CD14-positive monocyte (primary cell): Measurements from ENCODE around the gene LOXHD1. TPM values are rescaled to one million over a fixed set of nuclear protein-coding genes. Genes with fewer than 3 reads are reported as not detected.
A peak's percentile ranks its signal among the peaks of the same experiment; 100 is the strongest.

Source experiments
- DNase-seq, 3 donors: peaks; one replicate each; pipeline ENCODE4 v3.0.0-alpha.2; 2011 to 2022
- H2AFZ ChIP-seq: 2 replicates; pipeline ENCODE4 v1.6.0; 2012; ENCODE audit warnings: mild to moderate bottlenecking, low read depth, low read length, inconsistent platforms; ENCODE audit not compliant: insufficient read depth, poor library complexity, severe bottlenecking
- H3K27ac ChIP-seq, 2 donors: 1 replicate in 1 of 2; 2 replicates in 1 of 2; pipeline ENCODE4 v1.5.1; 2012 to 2013; ENCODE audit warnings: low read length in 2 of 2, control low read depth in 1 of 2, inconsistent platforms in 1 of 2, low read depth in 1 of 2, mild to moderate bottlenecking in 1 of 2
- H3K27me3 ChIP-seq, 2 donors: one replicate each; pipeline versions ENCODE4 v1.6.0 to v1.6.1; 2011 to 2013; ENCODE audit warnings: low read length in 2 of 2; ENCODE audit not compliant: control insufficient read depth in 2 of 2, insufficient read depth in 2 of 2
- H3K36me3 ChIP-seq, 2 donors: replicated peaks in 1 of 2; 1 replicate in 1 of 2; 2 replicates in 1 of 2; pipeline versions ENCODE4 v1.5.1 to v1.6.1; 2012 to 2013; ENCODE audit warnings: low read length in 2 of 2, control low read depth in 1 of 2, inconsistent platforms in 1 of 2, mild to moderate bottlenecking in 1 of 2; ENCODE audit not compliant: insufficient read depth in 2 of 2, control insufficient read depth in 1 of 2
- H3K4me1 ChIP-seq, 2 donors: 1 replicate in 1 of 2; 2 replicates in 1 of 2; pipeline versions ENCODE4 v1.5.1 to v1.6.1; 2012 to 2013; ENCODE audit warnings: low read length in 2 of 2, control low read depth in 1 of 2, inconsistent platforms in 1 of 2, mild to moderate bottlenecking in 1 of 2, moderate library complexity in 1 of 2; ENCODE audit not compliant: insufficient read depth in 2 of 2, control insufficient read depth in 1 of 2
- H3K4me2 ChIP-seq: replicated peaks from 2 replicates; pipeline ENCODE3; 2012; ENCODE audit warnings: low read length, moderate library complexity, mild to moderate bottlenecking; ENCODE audit not compliant: poor library complexity, severe bottlenecking; ENCODE audit errors: extremely low read depth
- H3K4me3 ChIP-seq, 3 experiments: fragments of 200-600 bp in 1 of 3; sonication (generic) in 1 of 3; replicated peaks in 1 of 3; 1 replicate in 2 of 3; 2 replicates in 1 of 3; pipeline ENCODE4 v1.5.1; 2011 to 2013; ENCODE audit warnings: low read length in 3 of 3, mild to moderate bottlenecking in 3 of 3, control low read depth in 2 of 3, low read depth in 2 of 3, inconsistent platforms in 1 of 3, moderate library complexity in 1 of 3
- H3K79me2 ChIP-seq: 2 replicates; pipeline ENCODE4 v1.6.0; 2012; ENCODE audit warnings: mild to moderate bottlenecking, control low read depth, inconsistent platforms, low read length, moderate library complexity; ENCODE audit not compliant: insufficient read depth
- H3K9ac ChIP-seq: 2 replicates; pipeline ENCODE4 v1.6.0; 2017; ENCODE audit warnings: low read length, mild to moderate bottlenecking; ENCODE audit not compliant: insufficient read depth, poor library complexity, severe bottlenecking
- H3K9me3 ChIP-seq, 2 donors: replicated peaks in 1 of 2; 1 replicate in 1 of 2; 2 replicates in 1 of 2; pipeline versions ENCODE4 v1.5.1 to v1.6.1; 2012 to 2013; ENCODE audit warnings: low read length in 2 of 2, control low read depth in 1 of 2; ENCODE audit not compliant: control insufficient read depth in 1 of 2, insufficient read depth in 1 of 2
- H4K20me1 ChIP-seq: 2 replicates; pipeline ENCODE4 v1.6.0; 2012; ENCODE audit warnings: mild to moderate bottlenecking, low read length, control low read depth, moderate library complexity; ENCODE audit not compliant: insufficient read depth
- H3K27ac Mint-ChIP-seq, 7 donors: one replicate each; pipeline ENCODE4 v1.8.0; 2020; ENCODE audit warnings: mild to moderate bottlenecking in 7 of 7, mixed read lengths in 7 of 7, moderate library complexity in 6 of 7, inconsistent platforms in 2 of 7
- H3K27me3 Mint-ChIP-seq, 3 donors: one replicate each; pipeline ENCODE4 v1.8.0; 2021 to 2022; ENCODE audit warnings: low read depth in 3 of 3, mild to moderate bottlenecking in 3 of 3, mixed read lengths in 3 of 3, moderate library complexity in 3 of 3, inconsistent platforms in 1 of 3
- H3K36me3 Mint-ChIP-seq, 2 donors: one replicate each; pipeline ENCODE4 v1.8.0; 2020; ENCODE audit warnings: mixed read lengths in 2 of 2, inconsistent platforms in 1 of 2, mild to moderate bottlenecking in 1 of 2
- H3K4me1 Mint-ChIP-seq: one replicate; pipeline ENCODE4 v1.8.0; 2020; ENCODE audit warnings: mild to moderate bottlenecking, mixed read lengths
- H3K4me3 Mint-ChIP-seq, 2 donors: one replicate each; pipeline ENCODE4 v1.8.0; 2020; ENCODE audit warnings: mild to moderate bottlenecking in 2 of 2, mixed read lengths in 2 of 2, moderate library complexity in 1 of 2
- H3K9me3 Mint-ChIP-seq, 7 donors: one replicate each; pipeline ENCODE4 v1.8.0; 2020 to 2022; ENCODE audit warnings: mixed read lengths in 7 of 7, mild to moderate bottlenecking in 6 of 7, moderate library complexity in 6 of 7, inconsistent platforms in 2 of 7
- CTCF ChIP-seq: fragments of 200-600 bp; IDR thresholded peaks from one replicate; pipeline ENCODE4 v1.8.0; 2022; ENCODE audit warnings: antibody characterized with exemption, mild to moderate bottlenecking
- WGBS: methylation state at CpG from one replicate; pipeline ENCODE4 v1.1.5; 2013; ENCODE audit warnings: missing lambda C conversion rate; ENCODE audit not compliant: insufficient coverage; 5-methylcytosine and 5-hydroxymethylcytosine counted together
- intact Hi-C, 2 donors: fragments of 100-400 bp; cut with micrococcal nuclease; formaldehyde crosslinking; loops; one replicate each; pipeline versions ENCODE4 v1.15.0 to v1.15.1; 2023
- polyA plus RNA-seq, 3 donors: library from polyadenylated mRNA; depleted of rRNA in 1 of 3; unstranded in 2 of 3; stranded (reverse) in 1 of 3; fragments of 300-500 nt in 2 of 3; fragments of >200 nt in 1 of 3; fragmentation: Illumina TruSeq in 2 of 3; gene quantifications; 1 replicate in 2 of 3; 2 replicates in 1 of 3; pipeline ENCODE4 v1.2.3, GENCODE V29; 2012 to 2021

LOXHD1 gene
- polyA plus RNA-seq, 3 donors, result 0.33 to 10.9 (median 0.61) TPM

GRCh38 chr18:46536215-46536874, 120.7 kb downstream of the LOXHD1 start:
- Histone ChIP-seq H3K27ac (no peak overlapping the region), H3K9me3 (no peaks in the 10 kb centered on the region), H3K4me1 (no peaks in the 10 kb centered on the region), H3K4me2 (no peak overlapping the region), H4K20me1 (no peaks in the 10 kb centered on the region), H2AFZ (no peak overlapping the region), H3K79me2 (no peaks in the 10 kb centered on the region), H3K4me3 (no peak overlapping the region), H3K27me3 (no peaks in the 10 kb centered on the region), H3K36me3 (peaks cover 33 to 81% of the 10 kb centered on the region in 2 donors), H3K9ac (no peak overlapping the region)
- intact Hi-C loops, result no loop called here
- 78% methylated on average over 2 of the region's 11 CpGs for whole genome bisulfite sequencing
- DNase-seq, result peak in 1 of 3 donors; percentile 12
- H3K9me3 Mint-ChIP-seq, result peaks cover 0 to 1% (median 0%) of the 10 kb centered on the region in 7 donors
- H3K27me3 Mint-ChIP-seq, result peaks cover 0 to 4% (median 1%) of the 10 kb centered on the region in 3 donors
- H3K36me3 Mint-ChIP-seq, result peaks cover 0 to 64% of the 10 kb centered on the region in 2 donors
- no peak overlapping the region for H3K4me3 Mint-ChIP-seq
- H3K27ac Mint-ChIP-seq, result no peak overlapping the region
- H3K4me1 Mint-ChIP-seq, result no peaks in the 10 kb centered on the region
- no peak for TF ChIP-seq CTCF

GRCh38 chr18:46531482-46531881, 125.5 kb downstream of the LOXHD1 start:
- H3K4me3 Mint-ChIP-seq, result no peak overlapping the region
- WGBS, result no CpG with 5 or more reads among the region's 2 CpGs
- Histone ChIP-seq H4K20me1 (no peaks in the 10 kb centered on the region), H3K4me1 (no peaks in the 10 kb centered on the region), H3K36me3 (peaks cover 64 to 99% of the 10 kb centered on the region in 2 donors), H3K9ac (no peak overlapping the region), H3K9me3 (no peaks in the 10 kb centered on the region), H3K79me2 (no peaks in the 10 kb centered on the region), H2AFZ (no peak overlapping the region), H3K27ac (no peak overlapping the region), H3K4me2 (no peak overlapping the region), H3K4me3 (no peak overlapping the region), H3K27me3 (no peaks in the 10 kb centered on the region)
- no peak for TF ChIP-seq CTCF
- no peak for DNase-seq
- intact Hi-C loops, result no loop called here
- peak overlapping the region in 1 of 7 donors; percentile 10 for H3K27ac Mint-ChIP-seq
- no peaks in the 10 kb centered on the region for H3K4me1 Mint-ChIP-seq
- peaks cover 0 to 2% (median 0%) of the 10 kb centered on the region in 7 donors for H3K9me3 Mint-ChIP-seq
- peaks cover 0 to 2% (median 0%) of the 10 kb centered on the region in 3 donors for H3K27me3 Mint-ChIP-seq
- H3K36me3 Mint-ChIP-seq, result peaks cover 0 to 55% of the 10 kb centered on the region in 2 donors
